Central memory CD8-positive, alpha-beta T cell (primary cell): ENCODE data around the gene SYNJ1.

Experiments
- ATAC-seq: fragments of 150-1000 bp; cut with Tn5 transposase; replicated peaks from 2 replicates; pipeline ENCODE4 v1.10.0; 2022; ENCODE audit warnings: mild to moderate bottlenecking, moderate FRiP score, moderate number of reproducible peaks; ENCODE audit not compliant: poor library complexity, severe bottlenecking; ENCODE audit errors: extremely low read depth
- DNase-seq, 2 donors: peaks; one replicate each; pipeline ENCODE4 v3.0.0; 2021; ENCODE audit warnings: low spot score in 2 of 2
- H3K27ac Mint-ChIP-seq: one replicate; pipeline ENCODE4 v1.8.0; 2022; ENCODE audit warnings: low read depth, mild to moderate bottlenecking, moderate library complexity, mixed read lengths
- H3K27me3 Mint-ChIP-seq: one replicate; pipeline ENCODE4 v1.8.0; 2022; ENCODE audit warnings: mixed read lengths
- H3K36me3 Mint-ChIP-seq: one replicate; pipeline ENCODE4 v1.8.0; 2022; ENCODE audit warnings: mild to moderate bottlenecking, moderate library complexity, mixed read lengths; ENCODE audit not compliant: insufficient read depth
- H3K4me1 Mint-ChIP-seq: one replicate; pipeline ENCODE4 v1.8.0; 2022; ENCODE audit warnings: mixed read lengths
- H3K4me3 Mint-ChIP-seq: one replicate; pipeline ENCODE4 v1.8.0; 2022; ENCODE audit warnings: mild to moderate bottlenecking, moderate library complexity, mixed read lengths
- H3K9me3 Mint-ChIP-seq: one replicate; pipeline ENCODE4 v1.8.0; 2022; ENCODE audit warnings: mixed read lengths

SYNJ1 gene

GRCh38 chr21:32593690-32594089, 134.1 kb downstream of the SYNJ1 start:
- Mint-ChIP-seq H3K4me3 (no peak overlapping the region), H3K9me3 (no peaks in the 10 kb centered on the region)

DNA sequence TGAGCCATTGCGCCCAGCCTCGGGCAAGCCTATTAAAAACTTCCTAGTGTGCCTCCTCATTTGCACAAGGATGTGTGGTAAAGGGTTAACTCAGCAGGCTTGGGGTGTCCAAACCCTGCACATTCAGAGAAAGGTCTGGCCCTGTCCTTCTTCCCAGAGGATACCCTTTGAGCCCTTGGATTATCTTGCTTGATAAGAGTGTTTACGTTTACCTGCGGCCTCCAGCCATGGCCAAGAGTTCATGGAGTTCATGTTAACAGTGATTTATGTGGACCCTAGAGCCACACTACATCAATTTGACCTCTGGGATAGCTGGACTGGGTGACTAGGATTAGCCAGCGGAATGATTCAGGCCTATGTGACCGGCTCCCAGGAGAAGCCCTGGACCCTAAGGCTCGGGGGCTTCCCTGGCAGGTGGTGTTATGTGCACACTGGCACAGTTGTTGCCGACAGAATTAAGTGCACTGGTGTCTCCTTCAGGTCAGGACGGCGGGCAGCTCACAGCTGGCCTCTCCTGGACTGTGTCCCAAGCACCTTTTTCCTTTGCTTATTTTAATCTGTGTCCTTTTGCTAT, 134.8 kb downstream of the SYNJ1 start:
- ATAC-seq (no peak), DNase-seq (no peak)
- H3K4me3 Mint-ChIP-seq, result no peak overlapping the region
- H3K27me3 Mint-ChIP-seq, result no peaks in the 10 kb centered on the region
- H3K27ac Mint-ChIP-seq, result no peak overlapping the region
- no peaks in the 10 kb centered on the region for H3K9me3 Mint-ChIP-seq
- no peaks in the 10 kb centered on the region for H3K4me1 Mint-ChIP-seq
- peaks cover 3% of the 10 kb centered on the region for H3K36me3 Mint-ChIP-seq

More at GRCh38 chr21:32593690-32594089, 134.1 kb downstream of the SYNJ1 start:
- Mint-ChIP-seq H3K36me3 (peaks cover 5% of the 10 kb centered on the region), H3K4me1 (no peaks in the 10 kb centered on the region), H3K27me3 (no peaks in the 10 kb centered on the region), H3K27ac (no peak overlapping the region)
- ATAC-seq, result no peak
- no peak for DNase-seq

DNA sequence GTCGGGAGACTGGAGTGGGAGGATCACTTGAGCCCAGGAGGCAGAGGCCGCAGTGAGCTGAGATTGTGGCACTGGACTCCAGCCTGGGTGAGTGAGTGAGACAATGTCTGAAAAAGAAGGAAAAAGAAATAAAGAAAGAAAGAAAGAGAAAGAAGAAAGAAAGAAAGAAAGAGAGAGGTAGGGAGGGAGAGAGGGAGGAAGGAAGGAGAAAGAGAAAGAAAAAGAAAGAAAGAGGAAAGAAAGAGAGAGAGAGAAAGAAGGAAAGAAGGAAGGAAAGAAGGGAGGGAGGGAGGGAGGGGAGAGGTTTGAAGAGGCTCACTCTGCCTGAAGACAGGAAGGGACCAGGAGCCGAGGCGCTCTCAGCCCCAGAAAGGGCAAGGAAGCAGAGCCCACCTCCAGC, 137.7 kb downstream of the SYNJ1 start:
- no peak for ATAC-seq
- no peak for DNase-seq
- Mint-ChIP-seq H3K9me3 (no peaks in the 10 kb centered on the region), H3K4me1 (no peaks in the 10 kb centered on the region), H3K27me3 (no peaks in the 10 kb centered on the region), H3K27ac (no peak overlapping the region), H3K4me3 (no peak overlapping the region), H3K36me3 (no peaks in the 10 kb centered on the region)

- Mint-ChIP-seq H3K4me1 (no peaks in the 10 kb centered on the region), H3K27ac (no peak overlapping the region), H3K9me3 (no peaks in the 10 kb centered on the region), H3K4me3 (no peak overlapping the region), H3K27me3 (no peaks in the 10 kb centered on the region), H3K36me3 (no peaks in the 10 kb centered on the region)
- DNase-seq (no peak), ATAC-seq (no peak)
These were observed 140.2 kb downstream of the SYNJ1 start for GRCh38 chr21:32587651-32588050.

- Mint-ChIP-seq H3K27me3 (no peaks in the 10 kb centered on the region), H3K4me1 (no peaks in the 10 kb centered on the region), H3K9me3 (no peaks in the 10 kb centered on the region), H3K4me3 (no peak overlapping the region), H3K36me3 (no peaks in the 10 kb centered on the region), H3K27ac (no peak overlapping the region)
- DNase-seq, result no peak
- no peak for ATAC-seq
These were observed 140.7 kb downstream of the SYNJ1 start for GRCh38 chr21:32587120-32587519.

GRCh38 chr21:32585970-32586369, 141.8 kb downstream of the SYNJ1 start:
- H3K9me3 Mint-ChIP-seq, result no peaks in the 10 kb centered on the region
- H3K27ac Mint-ChIP-seq, result no peak overlapping the region
- no peaks in the 10 kb centered on the region for H3K4me1 Mint-ChIP-seq
- H3K4me3 Mint-ChIP-seq, result no peak overlapping the region
- no peaks in the 10 kb centered on the region for H3K27me3 Mint-ChIP-seq
- H3K36me3 Mint-ChIP-seq, result no peaks in the 10 kb centered on the region
- ATAC-seq (no peak), DNase-seq (no peak)

DNA sequence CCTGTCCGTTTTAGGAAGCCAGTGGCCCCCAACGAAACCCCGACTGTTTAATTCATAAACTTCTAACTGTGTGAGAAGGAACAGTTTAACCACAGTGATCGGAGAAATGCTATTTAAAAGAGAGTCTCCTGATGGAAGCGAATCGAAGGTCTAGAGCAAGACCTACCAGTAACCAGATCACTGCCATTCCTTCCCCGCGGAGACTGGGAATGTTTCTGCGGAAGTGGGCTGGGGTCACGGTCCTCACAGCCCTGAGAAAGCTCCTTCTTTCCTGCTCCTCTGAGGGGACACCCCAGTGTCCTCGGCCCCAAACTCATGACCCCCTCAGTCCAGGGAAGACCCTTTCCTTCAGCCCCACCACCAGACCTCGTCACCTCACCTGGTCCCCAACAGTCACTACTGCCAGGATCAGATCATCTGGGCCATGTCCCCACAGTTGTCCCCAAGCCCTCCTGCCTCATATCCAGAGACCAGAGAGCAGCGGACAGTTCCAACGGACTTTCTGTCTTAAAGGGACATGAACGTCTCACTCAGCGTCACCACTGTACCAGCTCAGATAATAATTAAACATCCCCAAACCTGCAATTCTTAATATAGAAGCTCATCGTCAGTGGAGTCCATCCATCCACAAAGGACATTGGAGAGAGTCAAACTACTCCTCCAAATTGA, 142.6 kb downstream of the SYNJ1 start, which contains the start of gene TCP10L:
TSS of gene TCP10L (minus strand) at position 482 of the 669 bp plus-strand sequence. CDS start 1,219 bp downstream, outside the sequence.
- no peaks in the 10 kb centered on the region for H3K27me3 Mint-ChIP-seq
- no peak within 1 kb of the TSS for H3K4me3 Mint-ChIP-seq
- H3K36me3 Mint-ChIP-seq, result no peaks in the 10 kb centered on the region
- H3K9me3 Mint-ChIP-seq, result no peaks in the 10 kb centered on the region
- no peak within 1 kb of the TSS for H3K27ac Mint-ChIP-seq
- no peak for ATAC-seq
- no peaks in the 10 kb centered on the region for H3K4me1 Mint-ChIP-seq
- no peak for DNase-seq

DNA sequence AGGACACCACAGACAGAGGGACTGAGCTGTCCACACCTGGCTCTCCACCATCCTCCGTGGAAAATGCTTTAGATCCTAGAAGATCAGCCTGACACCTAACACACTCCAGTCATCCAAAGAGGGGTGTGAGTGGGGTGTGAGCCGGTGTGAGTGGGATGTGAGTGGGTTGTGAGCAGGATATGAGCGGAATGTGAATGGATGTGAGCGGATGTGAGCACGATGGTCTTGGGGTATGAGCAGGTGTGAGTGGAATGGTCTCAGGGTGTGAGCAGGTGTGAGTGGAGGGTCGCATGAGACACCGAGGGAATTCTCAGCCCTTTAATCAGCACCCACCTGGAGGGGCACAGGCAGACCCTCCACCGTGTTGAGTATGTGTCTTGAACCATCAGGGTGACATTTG, 143.3 kb downstream of the SYNJ1 start:
- H3K27ac Mint-ChIP-seq, result no peak overlapping the region
- no peak overlapping the region for H3K4me3 Mint-ChIP-seq
- DNase-seq (no peak), ATAC-seq (no peak)
- H3K27me3 Mint-ChIP-seq, result no peaks in the 10 kb centered on the region
- H3K36me3 Mint-ChIP-seq, result no peaks in the 10 kb centered on the region
- no peaks in the 10 kb centered on the region for H3K4me1 Mint-ChIP-seq
- H3K9me3 Mint-ChIP-seq, result no peaks in the 10 kb centered on the region

GRCh38 chr21:32581732-32582131, 146.1 kb downstream of the SYNJ1 start:
- no peak for DNase-seq
- no peak overlapping the region for H3K27ac Mint-ChIP-seq
- no peak for ATAC-seq
- no peak overlapping the region for H3K4me3 Mint-ChIP-seq
- no peaks in the 10 kb centered on the region for H3K27me3 Mint-ChIP-seq
- H3K9me3 Mint-ChIP-seq, result no peaks in the 10 kb centered on the region
- H3K4me1 Mint-ChIP-seq, result no peaks in the 10 kb centered on the region
- H3K36me3 Mint-ChIP-seq, result no peaks in the 10 kb centered on the region

DNA sequence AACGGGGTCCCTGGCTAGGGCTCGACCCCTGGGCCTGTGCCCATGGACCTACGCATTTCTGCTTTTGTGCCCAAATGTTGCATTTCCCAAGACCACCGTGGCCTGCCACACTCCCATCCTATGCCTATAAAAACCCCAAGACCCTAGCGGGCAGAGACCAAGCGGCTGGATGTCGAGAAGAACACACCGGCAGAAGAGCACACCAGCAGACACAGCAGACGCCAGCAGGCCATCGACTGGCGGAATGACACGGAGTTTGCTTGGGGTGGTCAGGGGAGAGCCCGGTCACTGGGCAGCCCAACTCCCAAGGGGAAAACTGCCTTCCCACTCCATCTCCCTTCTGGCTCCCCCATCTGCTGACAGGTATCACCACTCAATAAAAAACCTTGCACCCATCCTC, 146.9 kb downstream of the SYNJ1 start:
- Mint-ChIP-seq H3K36me3 (no peaks in the 10 kb centered on the region), H3K4me1 (no peaks in the 10 kb centered on the region), H3K27me3 (no peaks in the 10 kb centered on the region), H3K27ac (no peak overlapping the region), H3K9me3 (no peaks in the 10 kb centered on the region), H3K4me3 (no peak overlapping the region)
- no peak for ATAC-seq
- no peak for DNase-seq
